GM18519 (cell line): ENCODE measurements around the gene RIPOR2.
A peak's percentile ranks its signal among the peaks of the same experiment; 100 is the strongest.
"Not testable (repeated sequence)": the region's sequence is repeated elsewhere in the genome, so short reads cannot be mapped to it uniquely, and the experiment has no call there.

Experiments used
- ATAC-seq: cut with Tn5 transposase; IDR thresholded peaks from one replicate; pipeline ENCODE4 v1.9.1; 2021; ENCODE audit warnings: mild to moderate bottlenecking, moderate library complexity; ENCODE audit not compliant: unreplicated experiment, low FRiP score

RIPOR2 gene

DNA sequence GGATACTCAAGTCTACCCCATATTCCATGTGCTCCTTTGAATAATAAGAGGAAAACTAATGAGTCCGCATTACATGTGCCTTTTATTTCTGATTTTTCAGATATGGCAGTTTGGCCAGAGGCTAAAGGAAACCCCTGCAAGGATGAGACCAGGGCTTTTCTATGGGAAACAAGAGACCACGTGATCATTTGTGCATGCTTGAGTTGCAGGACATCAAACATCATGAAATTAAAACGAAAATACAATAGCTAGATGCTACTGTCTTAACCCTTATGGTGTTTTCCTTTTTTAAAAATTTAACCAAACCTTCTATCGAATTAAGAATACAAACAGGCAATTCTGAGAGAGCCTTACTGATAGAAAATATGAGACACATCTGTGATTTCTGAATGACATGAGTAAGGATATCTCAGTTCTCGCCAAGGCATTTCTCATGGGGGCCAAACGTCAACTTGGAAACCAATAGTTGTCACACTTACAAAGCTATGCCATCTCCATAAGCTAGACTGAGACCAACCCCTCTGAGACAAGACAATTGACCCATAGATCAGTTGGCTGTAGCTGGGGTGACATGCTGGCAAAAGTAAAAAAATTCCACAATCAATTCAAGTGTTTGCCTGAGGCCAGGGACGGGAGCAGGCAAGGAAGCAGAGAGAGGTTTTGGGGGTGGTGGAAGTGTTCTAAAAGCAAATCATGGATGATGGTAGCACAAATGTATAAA lies 52.8 kb downstream of the RIPOR2 start:
- ATAC-seq = no peak

DNA sequence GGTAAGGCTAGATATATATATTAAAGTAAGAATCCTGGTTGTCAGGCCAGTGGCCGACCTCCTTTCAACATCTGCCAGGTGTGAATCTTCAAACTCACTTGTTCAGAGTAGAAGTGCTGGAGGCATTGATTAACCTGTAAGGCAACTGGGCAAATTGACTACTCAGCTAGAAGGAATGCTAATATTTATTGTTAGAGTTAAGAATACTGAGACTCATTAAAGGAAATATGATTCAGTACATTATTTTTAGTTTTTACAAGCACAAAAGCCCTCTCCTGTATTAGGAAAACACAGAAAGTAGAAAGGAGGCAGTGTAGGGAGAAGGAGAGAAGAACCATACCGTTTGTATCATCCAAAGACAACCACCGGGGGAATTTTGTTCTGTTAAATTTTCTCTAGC lies 53.5 kb downstream of the RIPOR2 start:
- no peak for ATAC-seq

DNA sequence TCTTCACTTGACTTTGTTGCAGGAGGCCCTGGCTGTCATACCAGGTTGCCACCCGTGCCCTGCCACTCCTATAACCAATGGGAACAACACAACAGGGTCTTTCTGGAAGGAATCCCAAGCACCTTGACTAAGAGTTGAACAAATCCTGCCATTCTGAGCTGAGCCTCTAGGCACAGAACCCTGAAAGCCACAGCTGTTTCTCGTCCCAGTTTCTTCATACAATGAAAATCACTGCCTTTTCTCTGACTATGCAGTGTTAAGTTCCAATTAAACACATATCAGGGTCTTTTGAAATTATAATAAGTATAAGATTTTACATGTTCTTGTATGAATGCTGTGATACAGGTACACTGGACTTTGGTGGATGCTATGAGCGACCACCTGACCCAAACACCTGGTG lies 54.4 kb downstream of the RIPOR2 start:
- no peak for ATAC-seq

DNA sequence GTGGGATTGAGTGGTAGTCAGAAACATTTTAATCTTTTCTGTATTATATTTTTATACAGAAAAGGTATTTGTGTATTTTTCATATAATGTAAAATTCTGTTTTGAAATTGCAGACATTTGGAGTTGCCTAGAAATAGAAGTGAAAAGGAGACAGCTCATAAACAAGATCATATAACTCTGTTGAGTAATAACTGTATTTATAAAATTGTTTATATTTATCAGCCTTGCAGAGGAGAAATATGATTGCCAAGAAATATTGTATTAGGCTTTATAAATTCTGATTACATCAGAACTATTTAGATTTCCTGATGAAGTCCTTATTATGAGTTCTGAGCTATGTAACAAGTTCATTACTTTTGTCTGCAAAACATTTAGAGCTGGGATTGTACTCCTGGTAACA lies 55.3 kb downstream of the RIPOR2 start:
- no peak for ATAC-seq

DNA sequence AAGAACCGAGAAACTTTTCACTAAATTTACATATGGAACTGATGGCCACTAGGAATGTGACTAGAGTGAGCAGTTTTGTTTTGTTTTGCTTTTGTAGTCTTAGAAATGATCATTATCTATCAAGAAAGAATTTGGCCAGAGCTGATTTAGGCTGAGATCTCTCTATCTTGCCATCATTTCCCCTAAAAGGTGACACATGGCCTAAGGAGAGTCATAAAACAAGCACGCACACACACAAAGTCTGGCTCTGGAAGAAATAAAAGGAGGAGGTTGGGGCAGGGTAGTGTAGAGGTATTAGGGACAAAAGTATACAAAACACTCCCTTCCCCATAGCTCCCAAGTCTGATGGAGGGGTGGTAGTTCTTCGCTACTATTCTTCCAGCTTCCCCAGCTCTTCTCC lies 56.4 kb downstream of the RIPOR2 start:
- no peak for ATAC-seq

DNA sequence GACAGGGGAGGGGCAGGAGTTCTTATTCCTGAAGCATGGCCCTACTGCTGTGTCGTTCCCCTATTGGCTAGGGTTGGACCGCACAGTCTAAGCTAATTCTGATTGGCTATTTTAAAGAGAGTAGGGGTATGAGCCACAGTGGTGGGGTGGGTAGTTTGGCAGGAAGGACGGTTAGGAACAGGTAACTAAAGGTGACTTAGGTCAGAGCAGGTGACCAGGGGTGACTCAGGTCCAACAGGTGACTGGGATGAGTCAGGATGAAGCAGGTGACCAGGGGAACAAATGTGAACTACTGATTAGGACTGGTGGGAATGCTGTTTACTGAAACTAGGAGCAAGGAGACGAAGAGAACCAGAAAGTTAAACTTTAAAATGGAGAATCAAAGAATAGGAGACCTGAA lies 58.0 kb downstream of the RIPOR2 start:
- ATAC-seq = not testable (repeated sequence)

DNA sequence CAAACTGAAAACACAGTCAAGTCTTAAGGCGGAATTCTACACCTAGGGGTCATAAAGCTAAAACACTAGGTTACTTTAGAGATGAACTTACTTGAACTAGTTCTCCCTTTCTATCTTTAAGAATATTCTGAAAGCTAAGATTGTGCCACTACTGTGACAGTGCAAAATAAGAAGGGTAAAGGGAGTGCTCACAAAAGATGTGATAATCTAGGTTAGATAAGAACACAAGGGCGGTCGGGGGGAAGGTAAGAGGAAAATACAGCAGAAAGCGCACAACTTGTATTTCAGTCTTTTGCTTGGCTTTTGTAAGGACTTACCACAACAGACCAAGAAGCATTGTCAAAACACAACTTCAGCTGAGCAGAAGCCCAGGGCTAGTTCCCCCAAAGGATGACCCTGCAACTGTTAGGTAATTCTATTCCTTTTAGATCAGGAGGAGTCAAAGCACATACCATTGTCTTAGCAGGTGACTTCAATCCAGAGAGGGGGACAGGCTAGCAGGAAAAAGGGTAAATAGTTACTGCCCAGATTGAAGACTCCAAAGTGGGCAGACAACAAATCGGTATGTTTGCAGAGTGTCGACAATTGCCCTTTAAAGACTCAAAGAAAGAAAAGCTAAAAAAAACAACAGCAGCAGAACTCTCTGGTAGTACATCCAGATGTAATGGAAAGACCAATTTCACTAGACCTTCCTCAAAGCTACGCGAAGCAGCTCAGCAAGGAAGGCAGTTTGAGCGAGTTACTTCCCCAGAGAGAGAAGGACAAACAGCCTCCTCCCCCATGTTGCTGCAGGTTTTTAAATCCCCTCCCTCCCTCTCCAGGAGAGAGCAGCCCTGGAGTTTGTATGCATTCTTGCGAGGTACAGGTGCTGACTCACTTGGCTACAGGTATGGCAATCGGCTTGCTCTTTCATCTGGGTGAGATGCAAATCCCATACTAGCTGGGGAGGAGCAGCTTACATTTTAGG lies 59.0 kb downstream of the RIPOR2 start:
- no peak for ATAC-seq

DNA sequence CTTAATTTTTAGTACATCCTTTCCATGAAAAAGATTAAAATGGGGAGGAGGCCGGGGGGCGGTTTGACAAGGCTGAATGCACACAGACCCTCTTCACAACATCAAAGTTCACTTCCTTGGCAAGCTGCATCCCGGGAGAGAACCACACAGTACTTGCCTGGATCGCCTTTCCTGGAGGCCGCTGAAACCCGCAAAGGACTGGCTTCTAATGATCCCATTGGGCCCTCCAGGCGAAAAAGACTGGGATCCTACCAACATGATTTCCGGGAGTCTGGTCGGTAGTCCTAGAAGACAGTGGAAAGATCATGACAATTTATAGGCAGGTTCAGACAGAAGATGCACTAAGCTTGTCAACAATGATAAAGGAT lies 60.2 kb downstream of the RIPOR2 start:
- no peak for ATAC-seq

DNA sequence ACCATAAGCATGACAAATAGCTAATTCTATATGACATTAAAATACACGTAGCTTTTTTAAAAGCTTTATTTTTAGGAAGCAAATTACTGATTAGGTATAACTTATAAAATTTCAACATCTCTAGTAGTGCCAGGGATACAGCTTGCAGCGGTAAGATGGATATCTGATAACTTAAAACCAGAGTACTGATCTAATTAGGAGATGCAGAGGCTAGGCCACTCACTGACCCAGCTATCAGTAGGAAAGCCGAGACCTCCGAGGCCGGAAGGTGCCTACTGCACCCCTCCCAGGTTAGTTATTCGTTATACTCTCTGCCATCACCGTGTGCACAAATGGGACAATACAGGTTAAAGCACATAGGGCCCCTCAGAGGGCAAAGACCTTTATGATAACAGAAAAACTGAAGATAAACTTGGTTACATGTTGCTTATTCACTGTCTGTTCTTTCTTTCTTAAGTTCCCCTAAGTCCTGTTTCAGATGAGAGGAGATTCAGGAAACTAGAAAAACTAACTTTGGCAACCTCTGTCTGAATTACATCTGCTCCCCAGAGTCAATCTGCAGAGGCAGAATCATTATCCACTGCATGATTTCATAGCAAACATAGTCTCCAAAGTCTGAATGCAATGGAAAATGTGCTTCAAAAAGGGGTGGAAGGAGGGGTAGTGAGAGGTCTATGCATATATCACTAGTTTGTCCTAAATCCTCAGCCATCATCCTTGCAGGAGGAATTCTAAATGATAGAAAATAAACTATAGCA lies 60.8 kb downstream of the RIPOR2 start:
- no peak for ATAC-seq

DNA sequence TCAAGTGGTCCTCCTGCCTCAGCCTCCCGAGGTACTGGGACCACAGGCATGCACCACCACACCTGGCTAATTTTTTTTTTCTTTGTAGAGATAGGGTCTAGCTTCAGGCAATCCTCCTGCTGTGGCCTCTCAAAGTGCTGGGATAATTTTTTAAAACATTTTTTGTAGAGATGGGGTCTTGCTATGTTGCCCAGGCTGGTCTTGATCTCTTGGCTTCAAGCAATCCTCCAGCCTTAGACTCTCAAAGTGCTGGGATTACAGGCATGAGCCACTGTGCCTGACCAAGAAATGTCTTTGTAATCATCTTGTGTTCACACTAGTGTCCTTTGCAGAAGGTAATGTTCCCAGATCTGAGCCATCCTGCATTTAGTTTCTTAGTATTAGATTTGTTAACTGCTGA lies 61.6 kb downstream of the RIPOR2 start:
- ATAC-seq = no peak

DNA sequence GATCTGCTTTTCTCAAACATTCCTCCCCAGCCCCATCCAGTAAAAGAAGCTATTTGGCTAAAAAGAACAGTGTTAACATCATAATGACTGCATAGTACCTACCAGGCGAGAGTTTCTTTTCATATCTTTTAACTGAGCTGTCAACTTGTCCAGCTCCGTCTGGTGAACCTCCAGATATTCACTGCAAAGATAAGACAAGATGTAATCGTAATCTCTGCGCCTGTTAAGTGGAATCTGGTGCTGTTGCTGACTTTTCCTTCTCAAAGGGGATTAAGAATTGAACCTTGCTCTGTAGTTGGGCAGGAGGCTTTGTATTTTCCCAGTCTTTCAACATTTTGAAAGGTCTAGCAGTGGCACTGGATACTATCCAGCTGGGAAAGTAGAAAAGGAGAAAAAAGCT lies 63.0 kb downstream of the RIPOR2 start:
- ATAC-seq = no peak

DNA sequence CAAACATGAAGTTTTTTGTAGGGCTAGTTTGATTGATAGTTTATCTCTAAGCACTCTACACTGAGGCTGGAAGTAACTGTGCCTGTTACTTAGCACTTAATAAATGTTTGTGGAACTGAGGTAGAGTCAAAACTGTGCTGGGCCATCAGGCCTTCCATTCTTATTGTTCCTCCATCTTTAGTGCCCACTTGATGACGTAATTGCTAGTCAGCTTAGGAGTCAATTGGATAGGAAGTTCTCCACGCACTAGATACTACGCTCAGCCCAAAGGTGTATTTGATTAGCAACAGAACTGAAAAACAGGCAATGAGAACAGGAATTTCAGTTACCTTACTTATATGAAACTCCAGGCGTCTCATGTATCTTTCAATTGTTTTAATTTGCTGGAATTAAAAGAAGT lies 67.0 kb downstream of the RIPOR2 start:
- no peak for ATAC-seq

DNA sequence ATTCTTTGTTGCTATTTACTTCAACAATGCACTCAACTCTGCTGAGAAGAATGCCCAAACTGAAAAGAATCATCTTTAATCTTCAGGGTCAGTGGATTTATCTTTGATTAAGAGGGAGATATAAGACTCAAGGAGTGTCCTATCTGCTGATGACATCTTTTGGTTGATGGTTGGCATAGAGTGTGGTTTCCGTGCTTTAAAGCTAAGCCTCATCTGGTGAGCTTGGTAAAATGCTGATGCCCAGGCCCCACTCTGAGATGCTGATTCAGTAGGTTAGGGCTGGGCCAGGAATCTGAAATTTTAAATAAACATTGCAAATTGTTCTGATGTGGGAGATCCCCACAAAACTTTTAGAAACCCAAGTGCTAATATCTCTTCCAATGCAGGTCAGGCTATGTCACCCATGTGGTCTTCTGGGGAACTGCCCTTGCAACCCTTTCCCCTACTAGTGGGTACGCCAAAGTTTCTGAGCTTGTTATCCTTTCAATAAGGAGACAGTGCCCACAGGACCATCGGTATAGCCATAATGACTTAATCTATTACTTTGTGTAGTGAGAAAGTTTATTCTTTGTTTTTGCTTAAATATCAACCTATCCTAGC lies 68.6 kb downstream of the RIPOR2 start:
- ATAC-seq = no peak

DNA sequence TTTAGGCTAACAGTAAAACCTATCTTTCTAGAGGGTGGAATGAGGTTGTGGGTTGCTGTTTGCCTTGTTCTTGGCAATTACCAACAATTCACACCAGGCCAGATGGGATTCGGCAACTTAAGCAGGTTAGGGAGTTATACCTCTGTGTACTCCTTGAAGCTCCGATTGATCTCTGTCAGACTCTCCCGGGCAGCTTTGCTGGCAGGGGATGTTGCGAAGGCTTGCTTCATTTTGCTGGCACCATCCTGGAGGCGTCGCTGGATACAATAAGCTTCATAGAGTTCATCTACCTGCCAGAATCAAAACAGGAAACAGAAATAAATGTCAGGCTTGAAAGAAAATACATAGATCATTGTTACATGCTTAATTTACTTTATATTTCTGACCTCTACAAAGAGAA lies 70.6 kb downstream of the RIPOR2 start:
- no peak for ATAC-seq

DNA sequence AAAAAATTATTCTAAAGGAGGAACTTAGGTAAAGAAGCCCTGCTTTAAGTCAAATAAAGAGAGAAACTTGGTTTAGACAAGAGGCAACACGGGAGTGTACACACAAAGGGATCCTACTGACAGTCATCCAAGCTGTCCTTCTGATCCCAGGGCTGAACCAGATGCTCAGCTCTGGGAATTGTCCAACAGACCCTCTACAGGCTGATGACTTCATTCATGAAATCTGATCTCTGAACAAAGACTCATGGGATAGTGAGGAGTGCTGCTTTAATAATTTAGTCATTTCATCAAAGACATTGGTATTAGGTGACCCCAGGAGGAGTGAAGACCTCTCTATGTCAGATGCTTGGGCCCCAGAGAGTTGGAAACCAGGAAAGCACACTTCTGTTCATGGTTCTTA lies 71.4 kb downstream of the RIPOR2 start:
- no peak for ATAC-seq

DNA sequence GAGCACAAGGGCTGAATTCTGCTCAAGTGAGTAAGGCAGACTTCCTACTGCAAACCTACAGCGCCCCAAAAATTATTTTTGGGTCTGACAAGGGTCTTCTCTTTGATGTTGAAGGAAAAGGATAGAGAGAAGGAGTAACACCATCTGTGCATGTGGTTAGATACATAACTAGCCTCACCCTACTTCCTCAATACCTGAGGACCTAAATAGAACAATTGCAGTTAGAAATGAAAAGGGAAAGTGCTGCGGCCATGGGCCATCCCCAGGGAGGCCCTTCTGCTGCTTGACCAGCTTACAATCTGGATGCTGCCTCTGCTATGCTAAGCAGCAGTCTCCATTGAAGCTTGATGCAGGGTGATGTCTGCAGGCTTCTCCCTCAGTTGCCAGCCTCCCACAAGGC lies 73.8 kb downstream of the RIPOR2 start:
- ATAC-seq = peak; percentile 45

DNA sequence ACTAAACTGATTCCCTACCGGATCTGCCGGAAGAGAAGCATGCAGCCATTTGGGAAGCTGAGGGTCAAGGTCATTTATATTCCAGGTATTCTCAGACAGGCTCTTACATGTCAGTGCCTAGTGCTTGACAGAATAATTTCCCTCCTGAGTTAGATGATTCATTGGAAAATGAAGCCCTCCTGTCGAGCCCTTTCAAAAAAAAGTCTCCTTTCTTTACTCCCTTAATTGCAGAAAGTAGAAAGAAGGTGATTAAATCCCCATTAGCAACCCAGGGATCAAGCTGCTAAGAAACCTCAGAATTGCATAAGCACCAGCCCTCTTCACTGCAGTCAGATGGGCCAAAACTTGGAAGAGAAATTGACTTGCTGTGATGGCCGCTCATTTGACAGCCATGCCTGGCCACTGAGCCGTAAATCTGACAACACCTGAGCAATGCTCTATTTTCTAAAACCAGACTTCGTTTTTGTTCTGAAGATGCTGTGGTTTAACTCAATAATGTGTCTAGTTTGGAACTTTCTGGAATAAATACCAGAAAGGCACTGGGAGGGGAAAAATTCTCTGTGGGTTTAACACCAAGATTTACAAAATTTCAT lies 76.1 kb downstream of the RIPOR2 start:
- ATAC-seq = no peak

DNA sequence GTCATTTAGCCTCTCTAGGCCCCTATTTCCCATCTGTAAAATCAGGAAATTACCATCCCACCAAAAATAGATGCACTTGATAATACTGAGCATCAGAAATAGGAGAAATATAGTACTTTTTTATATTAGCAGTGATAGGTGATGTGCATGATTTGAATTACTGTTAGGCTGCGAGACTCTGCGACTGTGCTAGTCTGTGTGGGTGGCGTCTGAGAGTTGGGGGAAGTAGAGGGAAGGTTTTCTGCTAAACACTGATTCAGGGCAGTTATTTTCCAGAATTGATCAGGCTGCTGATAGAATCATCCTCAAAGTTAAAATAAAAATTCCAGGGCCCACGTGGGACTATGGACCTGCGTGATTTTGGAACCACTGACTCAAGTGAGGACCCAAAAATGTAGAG lies 76.6 kb downstream of the RIPOR2 start:
- ATAC-seq = no peak

DNA sequence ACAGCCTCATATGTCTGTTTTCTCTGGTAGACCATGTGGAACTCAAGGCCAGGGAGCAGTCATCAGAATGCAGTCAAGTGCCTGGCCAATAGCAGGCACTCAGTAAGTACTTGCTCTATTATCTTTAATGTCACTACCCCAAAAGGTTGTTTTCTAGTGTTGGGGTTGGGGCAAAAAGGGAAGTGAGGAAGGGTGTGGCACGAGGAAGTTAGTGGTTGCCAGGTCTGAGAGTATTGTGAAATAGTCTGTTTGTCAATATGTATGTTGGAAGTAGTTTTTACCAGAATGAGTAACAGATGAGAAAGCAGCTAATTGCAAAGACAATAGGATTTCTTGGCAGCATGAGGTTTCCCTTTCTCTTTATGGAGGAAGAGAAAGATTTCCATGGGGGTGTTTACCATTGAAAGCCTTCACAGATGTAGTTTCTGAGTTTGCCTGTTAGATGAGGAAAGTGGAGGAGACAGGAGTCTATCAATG lies 77.5 kb downstream of the RIPOR2 start:
- peak; percentile 46 for ATAC-seq
